PC-3 (cell line): ENCODE results near the gene ABCA5. TPM values are rescaled to one million over a fixed set of nuclear protein-coding genes. Genes with fewer than 3 reads are reported as not detected.

ENCODE experiments used
- ATAC-seq: fragments of 200-7000 bp; cut with Tn5 transposase; 2 replicates; pipeline ENCODE4 v1.9.1; 2020; ENCODE audit warnings: mild to moderate bottlenecking, moderate library complexity
- BruUV-seq: library from RNA; stranded (reverse); fragments of 400-500 nt; replicated peaks from 2 replicates; lab custom pipeline; 2021; lab: Mats Ljungman, UMichigan
- CTCF ChIA-PET: fragments of 300-600 bp; sonication (Branson Sonifier 250); formaldehyde crosslinking; loops from one replicate; lab custom pipeline; 2022; ENCODE audit warnings: antibody characterized with exemption; lab: Charles Lee
- POLR2A ChIA-PET: fragments of 300-600 bp; sonication (Branson Sonifier 250); formaldehyde crosslinking; loops from one replicate; lab custom pipeline; 2022; ENCODE audit warnings: antibody characterized with exemption; ENCODE audit not compliant: unreplicated experiment; lab: Charles Lee
- DNase-seq: peaks from one replicate; pipeline ENCODE4 v3.0.0-alpha.2; 2015
- H2AFZ ChIP-seq: fragments of 300-600 bp; sonication (generic); 2 replicates; pipeline ENCODE4 v1.6.0; 2016; ENCODE audit warnings: antibody characterized with exemption, low read length
- H3F3A ChIP-seq: fragments of 300-600 bp; sonication (generic); one replicate; pipeline ENCODE4 v1.6.0; 2017; ENCODE audit warnings: antibody characterized with exemption, low read length, control low read depth, mild to moderate bottlenecking; ENCODE audit not compliant: unreplicated experiment
- H3K27ac ChIP-seq: fragments of 300-600 bp; sonication (generic); 2 replicates; pipeline ENCODE4 v1.5.1; 2016; ENCODE audit warnings: mild to moderate bottlenecking, low read length
- H3K27me3 ChIP-seq: fragments of 300-600 bp; sonication (generic); 2 replicates; pipeline ENCODE4 v1.6.1; 2016; ENCODE audit warnings: low read length, mixed read lengths
- H3K36me3 ChIP-seq: fragments of 300-600 bp; sonication (generic); 2 replicates; pipeline ENCODE4 v1.6.1; 2016; ENCODE audit warnings: low read depth, mixed run types, low read length, mixed read lengths
- H3K4me1 ChIP-seq: fragments of 300-600 bp; sonication (generic); 2 replicates; pipeline ENCODE4 v1.5.1; 2016; ENCODE audit warnings: low read length; ENCODE audit not compliant: insufficient read depth
- H3K4me2 ChIP-seq: fragments of 300-600 bp; sonication (generic); 2 replicates; pipeline ENCODE4 v1.6.0; 2016; ENCODE audit warnings: low read length
- H3K4me3 ChIP-seq: fragments of 300-600 bp; sonication (generic); 2 replicates; pipeline ENCODE4 v1.5.1; 2016; ENCODE audit warnings: mild to moderate bottlenecking, low read length, mixed read lengths
- H3K79me2 ChIP-seq: fragments of 300-600 bp; sonication (generic); 2 replicates; pipeline ENCODE4 v1.6.1; 2017; ENCODE audit warnings: low read length, mixed read lengths
- H3K9ac ChIP-seq: fragments of 300-600 bp; sonication (generic); 2 replicates; pipeline ENCODE4 v1.6.0; 2016; ENCODE audit warnings: mild to moderate bottlenecking, low read length
- H3K9me2 ChIP-seq: fragments of 300-600 bp; sonication (generic); replicated peaks from 2 replicates; pipeline ENCODE4 v1.6.1; 2016; ENCODE audit warnings: mixed run types, low read length, mixed read lengths
- H3K9me3 ChIP-seq: fragments of 300-600 bp; sonication (generic); 2 replicates; pipeline ENCODE4 v1.6.1; 2016; ENCODE audit warnings: low read length, mixed read lengths
- H4K20me1 ChIP-seq: fragments of 300-600 bp; sonication (generic); 2 replicates; pipeline ENCODE4 v1.6.1; 2016; ENCODE audit warnings: low read length, mixed read lengths
- EZH2 ChIP-seq: fragments of 300-600 bp; sonication (generic); IDR thresholded peaks from one replicate; pipeline ENCODE4 v1.6.1; 2017; ENCODE audit warnings: antibody characterized with exemption, mild to moderate bottlenecking, low read length; ENCODE audit not compliant: unreplicated experiment
- EZH2phosphoT487 ChIP-seq: fragments of 300-600 bp; sonication (generic); IDR thresholded peaks from 2 replicates; pipeline ENCODE4 v1.6.1; 2018; ENCODE audit warnings: mild to moderate bottlenecking, antibody characterized with exemption, low read length, borderline replicate concordance
- intact Hi-C: fragments of 100-400 bp; cut with micrococcal nuclease; formaldehyde crosslinking; loops from 2 replicates; pipeline ENCODE4 v1.9.0; 2023
- total RNA-seq: library from RNA; depleted of rRNA; stranded (reverse); fragments of >200 nt; gene quantifications from 2 replicates; pipeline ENCODE4 v1.2.3, GENCODE V29; 2014
- TF ChIP-seq, protein P1 (sequence below): fragments of 300-600 bp; sonication (generic); conservative IDR thresholded peaks from 2 replicates; pipeline ENCODE4 v1.5.1; 2017; ENCODE audit warnings: antibody characterized with exemption, low read depth, mild to moderate bottlenecking, low read length

The ABCA5 gene
- total RNA-seq, 1 experiment from 2014 or later, result 7.0 TPM

GRCh38 chr17:69314246-69315065 is 12.5 kb downstream of the ABCA5 start:
- no peak for ATAC-seq

DNA sequence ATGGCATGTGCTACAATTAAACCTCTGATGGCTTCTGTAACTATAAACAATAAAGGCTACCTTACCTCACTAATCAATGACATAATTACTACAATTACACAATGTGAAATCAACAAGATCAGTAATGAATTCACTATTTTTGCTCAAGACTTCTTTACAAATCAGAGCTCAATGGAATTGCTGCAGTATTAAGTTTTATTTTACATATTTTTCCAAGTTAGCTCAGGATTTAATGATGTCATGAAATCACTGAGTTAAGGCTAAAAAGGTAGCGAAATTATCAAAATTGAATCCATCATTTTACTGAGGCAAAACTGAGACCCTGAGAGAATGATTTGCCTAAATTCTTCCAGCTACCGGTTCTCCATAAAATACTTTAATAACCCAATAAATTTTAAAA is 21.8 kb downstream of the ABCA5 start:
- ATAC-seq, result no peak
- H3K27me3 ChIP-seq, result no peaks in the 10 kb centered on the region
- no peaks in the 10 kb centered on the region for H3K79me2 ChIP-seq
- H3K4me1 ChIP-seq, result no peaks in the 10 kb centered on the region
- H3K9me2 ChIP-seq, result no peaks in the 10 kb centered on the region
- intact Hi-C loops, result no loop called here
- no peak overlapping the region for H3K4me3 ChIP-seq
- H3F3A ChIP-seq, result no peaks in the 10 kb centered on the region
- DNase-seq, result no peak
- H3K27ac ChIP-seq, result no peak overlapping the region
- no peaks in the 10 kb centered on the region for H3K9me3 ChIP-seq
- H3K9ac ChIP-seq, result no peak overlapping the region
- H4K20me1 ChIP-seq, result no peaks in the 10 kb centered on the region
- POLR2A ChIA-PET, result no interaction called here
- BruUV-seq, result no TSS peak
- H3K36me3 ChIP-seq, result no peaks in the 10 kb centered on the region
- H3K4me2 ChIP-seq, result no peak overlapping the region
- no peak for TF ChIP-seq EZH2phosphoT487
- TF ChIP-seq, protein P1, sequence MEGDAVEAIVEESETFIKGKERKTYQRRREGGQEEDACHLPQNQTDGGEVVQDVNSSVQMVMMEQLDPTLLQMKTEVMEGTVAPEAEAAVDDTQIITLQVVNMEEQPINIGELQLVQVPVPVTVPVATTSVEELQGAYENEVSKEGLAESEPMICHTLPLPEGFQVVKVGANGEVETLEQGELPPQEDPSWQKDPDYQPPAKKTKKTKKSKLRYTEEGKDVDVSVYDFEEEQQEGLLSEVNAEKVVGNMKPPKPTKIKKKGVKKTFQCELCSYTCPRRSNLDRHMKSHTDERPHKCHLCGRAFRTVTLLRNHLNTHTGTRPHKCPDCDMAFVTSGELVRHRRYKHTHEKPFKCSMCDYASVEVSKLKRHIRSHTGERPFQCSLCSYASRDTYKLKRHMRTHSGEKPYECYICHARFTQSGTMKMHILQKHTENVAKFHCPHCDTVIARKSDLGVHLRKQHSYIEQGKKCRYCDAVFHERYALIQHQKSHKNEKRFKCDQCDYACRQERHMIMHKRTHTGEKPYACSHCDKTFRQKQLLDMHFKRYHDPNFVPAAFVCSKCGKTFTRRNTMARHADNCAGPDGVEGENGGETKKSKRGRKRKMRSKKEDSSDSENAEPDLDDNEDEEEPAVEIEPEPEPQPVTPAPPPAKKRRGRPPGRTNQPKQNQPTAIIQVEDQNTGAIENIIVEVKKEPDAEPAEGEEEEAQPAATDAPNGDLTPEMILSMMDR, result no peak
- CTCF ChIA-PET, result no interaction called here
- no peak overlapping the region for H2AFZ ChIP-seq

More at GRCh38 chr17:69314246-69315065, 12.5 kb downstream of the ABCA5 start:
- no peak for DNase-seq
- intact Hi-C loops, result no loop called here
- no TSS peak for BruUV-seq
- H3K27me3 ChIP-seq, result no peaks in the 10 kb centered on the region
- ChIA-PET CTCF (no interaction called here), POLR2A (interaction anchor here (0.6 kb wide), 1 partner anchor 226 kb away, joined by 3 read pairs; no protein-coding TSS in a partner anchor)
- H3K4me1 ChIP-seq, result peaks cover 5% of the 10 kb centered on the region; the same call in 1 of the 2 replicates
- H2AFZ ChIP-seq, result 0 out of 2 replicates have a peak overlapping the region, but pooled peaks have one; percentile 44
- no peaks in the 10 kb centered on the region for H3K36me3 ChIP-seq
- no peaks in the 10 kb centered on the region for H3K9me3 ChIP-seq
- H3K4me3 ChIP-seq, result no peak overlapping the region
- TF ChIP-seq, protein P1, result no peak
- no peak for TF ChIP-seq EZH2
- TF ChIP-seq EZH2phosphoT487, result no peak
- H4K20me1 ChIP-seq, result no peaks in the 10 kb centered on the region
- H3K9ac ChIP-seq, result no peak overlapping the region
- no peaks in the 10 kb centered on the region for H3F3A ChIP-seq
- H3K9me2 ChIP-seq, result no peaks in the 10 kb centered on the region
- H3K4me2 ChIP-seq, result no peak overlapping the region
- no peak overlapping the region for H3K27ac ChIP-seq
- no peaks in the 10 kb centered on the region for H3K79me2 ChIP-seq

- no peaks in the 10 kb centered on the region for H3K79me2 ChIP-seq
- intact Hi-C loops, result no loop called here
- no peak overlapping the region for H2AFZ ChIP-seq
- no peaks in the 10 kb centered on the region for H3K27me3 ChIP-seq
- H3K36me3 ChIP-seq, result no peaks in the 10 kb centered on the region
- no peak overlapping the region for H3K4me3 ChIP-seq
- no peaks in the 10 kb centered on the region for H3K9me2 ChIP-seq
- H3K4me2 ChIP-seq, result no peak overlapping the region
- H3K9ac ChIP-seq, result no peak overlapping the region
- no peaks in the 10 kb centered on the region for H3K9me3 ChIP-seq
- ChIA-PET CTCF (no interaction called here), POLR2A (no interaction called here)
- TF ChIP-seq, protein P1, result no peak
- TF ChIP-seq EZH2phosphoT487 (no peak), EZH2 (no peak)
- H3K4me1 ChIP-seq, result no peaks in the 10 kb centered on the region
- H3K27ac ChIP-seq, result no peak overlapping the region
- BruUV-seq, result no TSS peak
- no peak for ATAC-seq
- no peak for DNase-seq
- no peaks in the 10 kb centered on the region for H4K20me1 ChIP-seq
- H3F3A ChIP-seq, result no peaks in the 10 kb centered on the region
Measured at GRCh38 chr17:69302682-69303081, 24.3 kb downstream of the ABCA5 start.
